Measurements from ENCODE around the gene MLF2. TPM values are rescaled to one million over a fixed set of nuclear protein-coding genes. Genes with fewer than 3 reads are reported as not detected.

MLF2 gene
- total and polyA plus RNA-seq, 9 of the 15 experiments (the other 6 are each of a cell fraction or from before 2014, with no cell fraction given) = 11.4 to 190 (median 139) TPM

GRCh38 chr12:6778574-6779550 lies 25.9 kb upstream of the MLF2 start (continued):
- TF ChIP-seq POLR2AphosphoS5 (IDR thresholded peaks at IDR 0.05; ENCODE audit: control insufficient read depth, insufficient read depth, low read depth, low read length) (no peak), MNT (conservative IDR thresholded peaks at IDR 0.05) (peak; percentile 92 to 96), ZBTB26 (CRISPR knock-in tag; IDR thresholded peaks at IDR 0.05) (no peak), BRD4 (IDR thresholded peaks at IDR 0.05) (no peak), VEZF1 (CRISPR knock-in tag; IDR thresholded peaks at IDR 0.05) (peak; percentile 72; the same call in 1 of the 2 replicates), REST (IDR thresholded peaks at IDR 0.05; ENCODE audit: borderline replicate concordance) (peak; percentile 94), REST (CRISPR knock-in tag; IDR thresholded peaks at IDR 0.05; ENCODE audit: low read depth) (no peak), RBM25 (IDR thresholded peaks at IDR 0.05; ENCODE audit: low read depth, low read length, severe bottlenecking) (peak; percentile 24), ID3 (CRISPR knock-in tag; IDR thresholded peaks at IDR 0.05) (no peak), ID3 (tag; IDR thresholded peaks at IDR 0.05) (0 out of 2 replicates have a peak, but pooled peaks have one; percentile 37), KDM1A (IDR thresholded peaks at IDR 0.05) (peak in 1 of 2 experiments; percentile 83; a peak in 2 of 4 replicates), MAX (CRISPR knock-in tag; IDR thresholded peaks at IDR 0.05) (peak; percentile 89)

All from K562 (cell line).